ACC112 (cell line): Measurements from ENCODE around the gene ZSCAN22.
"Not testable (repeated sequence)": the region's sequence is repeated elsewhere in the genome, so short reads cannot be mapped to it uniquely, and the experiment has no call there.

ENCODE experiments used
- H2AFZ ChIP-seq: fragments of 200-600 bp; sonication (generic); one replicate; pipeline ENCODE4 v1.6.0; 2017; ENCODE audit warnings: antibody characterized with exemption, low read length; ENCODE audit not compliant: unreplicated experiment
- H3K27ac ChIP-seq: fragments of 200-600 bp; sonication (generic); 2 replicates; pipeline ENCODE4 v1.5.1; 2014; ENCODE audit warnings: low read depth, mild to moderate bottlenecking, antibody characterized with exemption, low read length, moderate library complexity
- H3K27me3 ChIP-seq: fragments of 200-600 bp; sonication (generic); 2 replicates; pipeline ENCODE4 v1.6.1; 2014; ENCODE audit warnings: mild to moderate bottlenecking, antibody characterized with exemption, low read length, moderate library complexity, mixed read lengths; ENCODE audit not compliant: insufficient read depth
- H3K36me3 ChIP-seq: fragments of 200-600 bp; sonication (generic); 2 replicates; pipeline ENCODE4 v1.6.1; 2016; ENCODE audit warnings: mild to moderate bottlenecking, antibody characterized with exemption, low read length, moderate library complexity, mixed read lengths; ENCODE audit not compliant: insufficient read depth
- H3K4me1 ChIP-seq: fragments of 200-600 bp; sonication (generic); one replicate; pipeline ENCODE4 v1.6.1; 2016; ENCODE audit warnings: low read length, mixed read lengths; ENCODE audit not compliant: insufficient read depth, unreplicated experiment, control insufficient read depth
- H3K4me3 ChIP-seq: fragments of 200-600 bp; sonication (generic); 2 replicates; pipeline ENCODE4 v1.5.1; 2014; ENCODE audit warnings: mild to moderate bottlenecking, low read depth, low read length
- H3K79me2 ChIP-seq: fragments of 200-600 bp; sonication (generic); one replicate; pipeline ENCODE4 v1.6.0; 2016; ENCODE audit warnings: low read length; ENCODE audit not compliant: control insufficient read depth, unreplicated experiment, insufficient read depth

The ZSCAN22 gene

DNA sequence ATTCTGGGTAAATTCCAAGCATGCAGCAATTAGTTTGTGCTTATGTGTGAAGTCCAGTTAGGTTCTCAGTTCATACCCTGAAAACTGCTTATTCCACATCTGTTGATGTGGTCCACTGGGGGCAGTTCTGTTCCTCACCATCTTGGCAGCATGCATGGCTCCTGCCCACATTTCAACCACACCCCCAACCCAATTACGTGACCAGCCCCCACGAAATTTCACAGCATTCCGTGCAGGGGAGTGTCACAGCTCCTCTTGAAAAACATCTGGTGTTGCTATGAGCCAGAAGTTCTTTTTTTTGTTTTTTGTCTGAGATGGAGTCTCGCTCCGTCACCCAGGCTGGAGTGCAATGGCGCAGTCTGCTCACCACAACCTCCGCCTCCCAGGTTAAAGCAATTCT lies 30.7 kb upstream of the ZSCAN22 start:
- no peak overlapping the region for H2AFZ ChIP-seq
- H3K27ac ChIP-seq: no peak overlapping the region
- H3K36me3 ChIP-seq: peaks cover 51% of the 10 kb centered on the region
- no peaks in the 10 kb centered on the region for H3K79me2 ChIP-seq
- no peaks in the 10 kb centered on the region for H3K27me3 ChIP-seq
- no peaks in the 10 kb centered on the region for H3K4me1 ChIP-seq
- H3K4me3 ChIP-seq: no peak overlapping the region

DNA sequence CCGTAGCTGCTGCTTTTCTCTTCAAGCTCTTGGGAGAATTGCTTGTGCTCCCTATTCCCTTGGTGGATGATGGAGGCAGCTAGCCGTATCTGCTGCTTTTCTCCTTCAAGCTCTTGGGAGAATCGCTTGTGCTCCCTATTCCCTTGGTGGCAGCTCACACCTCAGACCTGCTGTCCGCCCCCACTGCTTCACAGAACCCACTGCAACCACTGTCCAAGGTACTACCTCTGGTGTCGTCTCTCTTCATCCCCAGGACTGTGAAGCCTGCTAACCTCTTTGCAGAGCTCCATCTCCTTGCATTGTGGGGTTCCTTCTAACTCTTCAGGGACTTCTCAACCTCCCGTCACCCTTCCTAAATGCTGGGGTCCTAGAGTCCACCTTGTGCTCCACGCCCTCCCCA lies 26.2 kb upstream of the ZSCAN22 start:
- Histone ChIP-seq H3K36me3 (peaks cover 8% of the 10 kb centered on the region), H3K27ac (no peak overlapping the region), H3K27me3 (no peaks in the 10 kb centered on the region), H3K4me1 (no peaks in the 10 kb centered on the region), H3K4me3 (no peak overlapping the region), H3K79me2 (peaks cover 4% of the 10 kb centered on the region), H2AFZ (no peak overlapping the region)

DNA sequence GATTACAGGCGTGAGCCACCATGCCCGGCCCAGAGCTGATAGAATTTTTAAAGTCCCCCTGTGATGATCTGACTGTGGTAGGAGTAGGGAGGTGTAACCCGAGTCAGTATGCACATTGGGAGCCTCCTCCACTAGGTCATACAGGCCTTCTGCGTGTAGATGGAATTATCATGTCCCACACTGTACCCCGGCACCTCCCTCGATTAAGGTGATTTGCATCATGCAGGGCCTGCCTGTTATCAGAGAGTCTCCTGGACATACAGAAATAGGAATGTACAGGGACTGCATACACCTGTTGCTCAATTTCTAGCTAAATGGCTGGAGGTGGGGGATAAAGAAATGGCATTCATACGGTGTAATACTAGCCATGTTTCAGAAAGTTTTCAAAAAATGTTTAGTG lies 22.5 kb upstream of the ZSCAN22 start:
- H3K36me3 ChIP-seq: peaks cover 18% of the 10 kb centered on the region; the same call in 1 of the 2 replicates
- peaks cover 16% of the 10 kb centered on the region for H3K79me2 ChIP-seq
- no peaks in the 10 kb centered on the region for H3K27me3 ChIP-seq
- H3K27ac ChIP-seq: peak overlapping the region; percentile 63
- H2AFZ ChIP-seq: no peak overlapping the region
- H3K4me1 ChIP-seq: peaks cover 4% of the 10 kb centered on the region
- H3K4me3 ChIP-seq: no peak overlapping the region

DNA sequence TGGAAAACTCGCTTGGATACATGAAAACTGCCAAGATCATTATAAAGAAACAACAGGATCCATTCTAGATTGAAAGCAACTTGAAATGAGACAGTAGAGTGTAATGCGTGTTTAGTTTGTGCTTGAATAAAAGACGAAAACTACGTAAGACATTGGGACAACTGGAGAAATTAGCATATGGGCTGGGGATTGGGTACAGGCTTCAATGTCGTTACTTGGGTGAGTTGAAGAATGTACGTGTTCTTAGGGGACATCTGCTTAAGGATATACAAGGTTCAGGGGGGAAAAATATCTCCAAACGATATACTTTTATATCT lies 22.1 kb upstream of the ZSCAN22 start:
- Histone ChIP-seq H3K27ac (peak overlapping the region; percentile 63), H3K36me3 (peaks cover 22% of the 10 kb centered on the region; the same call in 1 of the 2 replicates), H3K79me2 (peaks cover 16% of the 10 kb centered on the region), H3K27me3 (no peaks in the 10 kb centered on the region), H3K4me1 (peaks cover 4% of the 10 kb centered on the region), H2AFZ (peak overlapping the region; percentile 81), H3K4me3 (peak overlapping the region; percentile 99)

DNA sequence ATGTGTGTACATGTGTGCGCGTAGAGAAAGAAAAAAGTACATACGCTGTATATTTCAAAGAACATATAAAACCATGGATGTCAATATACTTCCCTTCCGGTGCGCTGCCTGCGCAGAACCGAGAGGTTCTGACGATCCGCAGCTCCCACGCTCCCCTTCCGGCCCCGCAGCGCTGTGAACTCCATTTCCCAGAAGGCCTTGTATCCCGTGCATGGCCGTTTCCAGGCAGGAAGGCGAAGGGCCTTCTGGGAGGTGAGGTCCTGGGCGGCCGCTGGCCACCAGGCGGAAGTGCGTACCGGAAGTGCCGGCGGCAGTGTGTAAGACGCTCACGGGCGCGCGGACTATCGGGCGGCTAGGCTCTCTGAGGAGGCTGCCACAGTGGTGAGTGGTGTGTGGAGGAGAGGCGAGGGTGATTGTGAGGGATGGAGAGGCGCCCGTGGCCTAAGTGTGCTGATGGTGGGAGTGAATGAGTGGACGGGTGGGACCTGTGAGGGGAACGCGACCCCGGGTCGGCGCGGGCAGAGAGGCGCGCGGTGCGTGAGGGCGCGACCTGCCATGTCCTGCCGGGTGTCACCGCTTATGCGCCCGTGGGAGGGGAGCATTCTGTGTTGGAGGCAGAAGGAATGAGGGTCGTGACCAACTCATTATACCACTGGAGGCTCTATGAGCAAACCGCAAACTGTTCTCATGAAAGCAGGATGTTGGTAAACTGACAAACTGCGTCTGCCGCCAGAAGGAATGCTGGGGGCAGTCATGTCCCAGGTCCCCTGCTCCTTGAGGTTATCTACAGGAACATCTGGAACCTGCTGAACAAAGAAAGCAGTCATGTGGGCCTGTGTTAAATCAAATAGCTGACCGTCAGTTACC lies 21.5 kb upstream of the ZSCAN22 start, which contains the start of gene ERVK3-1:
ERVK3-1 (plus strand) TSS at position 313 of the 867 bp plus-strand sequence. CDS start 6,792 bp downstream, outside the sequence.
- H3K79me2 ChIP-seq: peaks cover 16% of the 10 kb centered on the region
- peak within 1 kb of the TSS; percentile 81 for H2AFZ ChIP-seq
- H3K27me3 ChIP-seq: no peaks in the 10 kb centered on the region
- peak within 1 kb of the TSS; percentile 99 for H3K4me3 ChIP-seq
- H3K36me3 ChIP-seq: peaks cover 24% of the 10 kb centered on the region; the same call in 1 of the 2 replicates
- peaks cover 4% of the 10 kb centered on the region for H3K4me1 ChIP-seq
- H3K27ac ChIP-seq: peak within 1 kb of the TSS; percentile 77

DNA sequence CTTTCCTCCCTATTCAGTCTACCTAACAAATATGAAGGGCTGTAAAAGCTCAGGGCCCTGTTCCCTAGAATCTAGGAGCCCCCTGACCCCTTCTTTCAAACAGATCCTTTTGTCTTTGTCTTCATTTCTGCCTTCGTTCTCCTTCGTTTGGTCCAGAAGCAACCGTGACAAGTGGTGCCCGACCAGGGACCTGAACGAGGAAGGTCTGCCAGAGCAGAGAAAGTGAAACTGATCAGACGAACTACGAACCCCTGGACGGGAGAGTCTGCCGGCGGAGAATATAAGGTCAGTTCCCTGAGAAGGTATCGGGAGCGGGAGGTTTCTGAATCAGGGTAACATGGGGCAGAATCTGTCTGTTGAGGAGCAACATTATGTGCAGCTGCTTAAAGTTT lies 20.9 kb upstream of the ZSCAN22 start:
- H3K4me3 ChIP-seq: peak overlapping the region; percentile 99
- H3K36me3 ChIP-seq: peaks cover 24% of the 10 kb centered on the region; the same call in 1 of the 2 replicates
- H3K4me1 ChIP-seq: peaks cover 4% of the 10 kb centered on the region
- H3K27ac ChIP-seq: peak overlapping the region; percentile 77
- no peaks in the 10 kb centered on the region for H3K27me3 ChIP-seq
- peaks cover 16% of the 10 kb centered on the region for H3K79me2 ChIP-seq
- no peak overlapping the region for H2AFZ ChIP-seq

DNA sequence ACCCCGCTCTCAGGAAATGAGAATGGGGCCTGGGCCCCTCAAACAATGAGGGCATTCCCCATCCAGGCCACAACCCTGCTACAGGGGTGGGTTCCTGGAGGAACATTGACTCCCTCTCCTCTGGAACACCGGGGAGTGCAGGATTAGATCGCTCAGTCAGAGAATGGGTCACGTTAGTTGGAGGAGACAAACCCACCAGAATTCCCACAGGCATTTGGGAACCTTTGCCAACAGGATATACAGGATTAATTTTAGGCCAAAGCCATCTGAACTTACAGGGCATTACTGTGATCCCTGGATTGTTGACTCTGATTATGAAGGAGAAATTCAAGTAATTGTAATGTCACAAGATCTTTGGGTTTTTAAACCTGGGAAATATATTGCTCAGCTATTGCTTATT lies 19.1 kb upstream of the ZSCAN22 start:
- H3K36me3 ChIP-seq: peaks cover 39% of the 10 kb centered on the region

DNA sequence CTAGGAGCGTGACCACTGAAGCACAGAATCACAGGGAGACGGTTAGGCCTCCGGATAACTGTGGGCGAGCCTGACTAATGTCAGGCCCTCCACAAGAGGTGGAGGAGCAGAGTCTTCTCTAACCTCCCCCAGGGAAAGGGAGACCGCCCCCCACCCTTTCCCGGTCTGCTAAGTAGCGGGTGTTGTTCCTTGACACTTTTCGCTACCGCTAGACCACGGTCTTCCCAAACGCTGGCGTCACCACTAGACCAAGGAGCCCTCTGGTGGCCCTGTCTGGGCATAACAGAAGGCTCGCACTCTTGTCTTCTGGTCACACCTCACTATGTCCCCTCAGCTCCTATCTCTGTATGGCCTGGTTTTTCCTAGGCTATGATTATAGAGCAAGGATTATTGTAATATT lies 16.1 kb upstream of the ZSCAN22 start:
- H2AFZ ChIP-seq, H3K4me3 ChIP-seq, H3K27ac ChIP-seq, H3K4me1 ChIP-seq, H3K27me3 ChIP-seq: not testable (repeated sequence)
- Histone ChIP-seq H3K36me3 (peaks cover 56% of the 10 kb centered on the region), H3K79me2 (peaks cover 12% of the 10 kb centered on the region)

More for the DNA sequence above, 19.1 kb upstream of the ZSCAN22 start:
- H3K4me1 ChIP-seq: peaks cover 4% of the 10 kb centered on the region
- H3K27ac ChIP-seq: no peak overlapping the region
- no peak overlapping the region for H3K4me3 ChIP-seq
- H2AFZ ChIP-seq: no peak overlapping the region
- no peaks in the 10 kb centered on the region for H3K27me3 ChIP-seq
- H3K79me2 ChIP-seq: peaks cover 16% of the 10 kb centered on the region

DNA sequence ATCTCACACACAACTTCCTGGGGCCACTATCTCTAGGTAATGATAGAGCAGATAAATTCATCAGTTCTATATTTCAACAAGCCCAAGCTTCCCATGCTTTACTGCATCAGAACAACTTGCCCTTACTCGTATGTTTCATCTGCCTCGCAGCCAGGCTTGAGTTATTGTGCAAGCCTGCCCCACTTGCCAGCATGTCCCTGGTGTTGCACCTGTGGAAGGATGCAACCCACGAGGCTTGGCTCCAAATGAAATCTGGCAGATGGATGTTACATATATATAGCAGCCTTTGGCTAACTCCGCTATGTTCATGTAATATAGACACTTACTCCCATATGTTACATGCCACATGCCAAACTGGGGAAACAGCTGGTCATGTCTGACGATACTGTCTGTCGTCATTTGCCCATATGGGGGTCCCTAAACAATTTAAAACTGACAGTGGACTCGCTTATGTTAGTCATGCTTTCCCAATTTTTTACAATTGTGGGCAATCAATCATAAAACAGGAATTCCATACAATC lies 15.4 kb upstream of the ZSCAN22 start:
- H2AFZ ChIP-seq: no peak overlapping the region
- H3K4me1 ChIP-seq: peaks cover 3% of the 10 kb centered on the region
- H3K27ac ChIP-seq: no peak overlapping the region
- no peaks in the 10 kb centered on the region for H3K27me3 ChIP-seq
- H3K4me3 ChIP-seq: no peak overlapping the region
- H3K79me2 ChIP-seq: peaks cover 5% of the 10 kb centered on the region
- H3K36me3 ChIP-seq: peaks cover 56% of the 10 kb centered on the region

DNA sequence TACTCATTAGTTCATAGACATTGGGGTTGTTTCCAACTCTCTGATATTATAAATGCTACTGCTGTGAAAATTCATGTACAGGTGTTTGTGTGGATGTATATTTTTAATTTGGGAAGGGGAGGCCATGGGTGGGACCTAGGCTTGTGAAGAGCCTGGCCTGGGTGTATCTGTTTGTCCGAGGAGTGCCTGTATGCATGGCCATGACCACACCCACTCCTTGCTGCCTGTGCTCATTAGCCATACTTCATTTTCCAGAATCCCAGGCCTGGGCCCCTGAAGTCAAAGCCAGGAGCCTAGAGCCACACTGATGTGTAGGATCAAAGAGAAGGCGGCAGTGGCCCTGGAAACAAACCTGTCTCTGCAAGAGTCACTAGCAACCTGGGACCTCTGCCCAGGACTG lies 11.2 kb upstream of the ZSCAN22 start:
- Histone ChIP-seq H3K27me3 (no peaks in the 10 kb centered on the region), H3K36me3 (peaks cover 32% of the 10 kb centered on the region), H3K27ac (no peak overlapping the region), H3K79me2 (no peaks in the 10 kb centered on the region), H3K4me1 (no peaks in the 10 kb centered on the region), H3K4me3 (no peak overlapping the region), H2AFZ (no peak overlapping the region)
